Neural cell (in vitro differentiated cells): ENCODE data around the gene STARD13.
"Not testable (repeated sequence)": the region's sequence is repeated elsewhere in the genome, so short reads cannot be mapped to it uniquely, and the experiment has no call there.

Experiments
- CTCF ChIP-seq: fragments of 450-650 bp; IDR thresholded peaks from 2 replicates; pipeline ENCODE4 v1.5.1; 2014; ENCODE audit warnings: antibody characterized with exemption, mild to moderate bottlenecking, moderate library complexity; ENCODE audit not compliant: poor library complexity, severe bottlenecking
- EZH2 ChIP-seq: fragments of 200-600, 300-800 bp; shearing (Covaris generic), sonication (generic); IDR thresholded peaks from 2 replicates; pipeline ENCODE4 v1.6.1; 2014; ENCODE audit warnings: antibody characterized with exemption, low read length, borderline replicate concordance, mild to moderate bottlenecking; ENCODE audit not compliant: insufficient read depth, poor library complexity, severe bottlenecking
- POLR2AphosphoS5 ChIP-seq: IDR thresholded peaks from 2 replicates; pipeline ENCODE4 v1.6.1; 2012
- REST ChIP-seq: IDR thresholded peaks from 2 replicates; pipeline ENCODE4 v1.6.1; 2012; ENCODE audit warnings: borderline replicate concordance

- TF ChIP-seq CTCF, REST, POLR2AphosphoS5, EZH2: not testable (repeated sequence)
Measured at GRCh38 chr13:33162725-33163124, 122.8 kb downstream of the STARD13 start.
